OCI-LY7 (cell line): ENCODE measurements around the gene SETBP1.

ENCODE experiments used
- EZH2phosphoT487 ChIP-seq: fragments of 200-600 bp; sonication (generic); IDR thresholded peaks from 2 replicates; pipeline ENCODE4 v1.6.1; 2018; ENCODE audit warnings: low read depth, borderline replicate concordance, mild to moderate bottlenecking, mixed run types, antibody characterized with exemption, low read length, moderate library complexity, mixed read lengths
- TF ChIP-seq, protein P1 (sequence below): fragments of 200-600 bp; sonication (generic); conservative IDR thresholded peaks from 2 replicates; pipeline ENCODE4 v1.5.1; 2014; ENCODE audit warnings: mild to moderate bottlenecking, antibody characterized with exemption, low read length, moderate library complexity, mixed read lengths

DNA sequence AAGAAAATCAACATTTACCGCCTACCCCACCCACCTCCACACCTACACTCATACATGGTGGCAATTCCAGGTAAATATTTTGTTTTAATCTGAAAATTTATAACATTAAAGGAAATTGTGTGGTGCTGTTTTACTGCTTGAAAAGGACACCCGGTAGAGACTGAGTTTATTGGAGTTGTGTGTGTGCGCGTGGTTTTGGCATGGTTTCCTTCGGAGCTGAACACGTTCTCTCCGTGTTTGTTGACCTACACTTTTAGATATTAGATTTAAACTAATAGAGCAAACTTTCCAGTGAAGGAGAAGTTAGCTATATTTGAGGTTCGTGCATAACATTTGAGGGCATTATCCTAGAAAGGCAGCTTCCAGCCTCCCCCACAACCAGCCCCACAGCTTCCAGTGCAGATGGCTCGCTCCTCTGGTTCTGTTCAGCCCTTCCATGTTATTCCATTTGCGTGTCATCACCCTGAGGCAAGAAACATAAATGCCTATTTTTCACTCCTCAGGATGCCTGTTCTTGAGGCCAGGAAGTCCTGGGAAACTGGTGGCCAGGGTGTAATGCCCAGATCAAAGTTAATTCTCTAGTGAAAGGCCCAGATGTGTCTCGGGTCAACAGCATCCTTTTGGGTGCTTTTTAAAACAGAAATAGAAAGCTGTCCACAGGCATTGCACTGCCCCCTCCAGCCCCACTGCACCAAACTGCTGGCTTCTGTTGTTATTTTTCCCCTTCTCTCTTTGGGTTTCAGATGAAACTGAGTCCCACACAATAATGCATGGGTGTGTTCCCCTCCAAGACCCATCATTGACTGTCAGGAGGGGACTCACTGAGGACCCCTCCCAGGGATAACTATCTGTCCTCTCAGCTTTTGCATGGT is 190.2 kb downstream of the SETBP1 start:
- TF ChIP-seq EZH2phosphoT487: no peak
- TF ChIP-seq, protein P1, sequence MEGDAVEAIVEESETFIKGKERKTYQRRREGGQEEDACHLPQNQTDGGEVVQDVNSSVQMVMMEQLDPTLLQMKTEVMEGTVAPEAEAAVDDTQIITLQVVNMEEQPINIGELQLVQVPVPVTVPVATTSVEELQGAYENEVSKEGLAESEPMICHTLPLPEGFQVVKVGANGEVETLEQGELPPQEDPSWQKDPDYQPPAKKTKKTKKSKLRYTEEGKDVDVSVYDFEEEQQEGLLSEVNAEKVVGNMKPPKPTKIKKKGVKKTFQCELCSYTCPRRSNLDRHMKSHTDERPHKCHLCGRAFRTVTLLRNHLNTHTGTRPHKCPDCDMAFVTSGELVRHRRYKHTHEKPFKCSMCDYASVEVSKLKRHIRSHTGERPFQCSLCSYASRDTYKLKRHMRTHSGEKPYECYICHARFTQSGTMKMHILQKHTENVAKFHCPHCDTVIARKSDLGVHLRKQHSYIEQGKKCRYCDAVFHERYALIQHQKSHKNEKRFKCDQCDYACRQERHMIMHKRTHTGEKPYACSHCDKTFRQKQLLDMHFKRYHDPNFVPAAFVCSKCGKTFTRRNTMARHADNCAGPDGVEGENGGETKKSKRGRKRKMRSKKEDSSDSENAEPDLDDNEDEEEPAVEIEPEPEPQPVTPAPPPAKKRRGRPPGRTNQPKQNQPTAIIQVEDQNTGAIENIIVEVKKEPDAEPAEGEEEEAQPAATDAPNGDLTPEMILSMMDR: no peak
